HG03432 (cell line): Measurements from ENCODE around the gene ANKIB1.
"Not testable (repeated sequence)": the region's sequence is repeated elsewhere in the genome, so short reads cannot be mapped to it uniquely, and the experiment has no call there.

Experiments
- ATAC-seq: cut with Tn5 transposase; IDR thresholded peaks from one replicate; pipeline ENCODE4 v1.9.1; 2021; ENCODE audit warnings: mild to moderate bottlenecking, moderate library complexity; ENCODE audit not compliant: unreplicated experiment

The ANKIB1 gene

DNA sequence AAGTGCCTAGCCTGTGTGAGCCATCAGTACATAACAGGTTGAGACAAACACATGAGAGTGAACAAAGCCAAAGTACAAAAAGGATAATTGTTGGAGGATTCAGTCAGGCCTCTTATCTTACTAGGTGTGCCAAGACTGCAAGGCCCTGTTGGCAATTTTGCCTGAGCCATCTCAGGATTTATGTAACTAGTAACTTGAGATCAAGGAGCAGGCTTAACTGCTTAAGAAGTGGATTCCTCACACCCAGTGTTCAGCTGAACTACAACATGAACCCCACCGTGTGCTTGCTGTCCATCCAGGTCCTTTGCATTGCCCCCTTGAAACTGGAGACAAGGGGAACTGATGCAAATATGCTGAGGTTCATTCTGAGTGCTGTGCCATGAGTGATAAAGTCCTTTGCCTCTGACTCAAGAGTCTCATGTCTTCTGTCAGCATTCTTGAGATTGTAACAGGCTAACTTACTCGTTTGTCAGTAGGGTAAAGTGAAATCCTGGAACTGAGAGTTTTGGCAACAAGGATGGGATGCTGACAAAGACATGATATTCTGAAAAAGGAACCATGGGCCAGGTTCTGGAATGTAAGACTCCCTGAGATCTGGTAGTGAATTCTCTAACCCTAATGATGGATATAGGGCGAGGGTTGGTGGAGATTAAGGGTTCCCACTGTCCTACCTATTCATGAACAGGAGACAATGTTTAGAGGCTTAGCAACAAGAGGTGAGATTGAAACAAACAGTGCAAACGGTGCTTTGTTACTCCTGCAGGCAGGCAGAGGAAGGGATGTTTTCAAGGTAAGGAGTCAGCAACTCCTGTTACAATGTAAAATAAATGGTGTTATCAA is 157.4 kb downstream of the ANKIB1 start:
- ATAC-seq: no peak

DNA sequence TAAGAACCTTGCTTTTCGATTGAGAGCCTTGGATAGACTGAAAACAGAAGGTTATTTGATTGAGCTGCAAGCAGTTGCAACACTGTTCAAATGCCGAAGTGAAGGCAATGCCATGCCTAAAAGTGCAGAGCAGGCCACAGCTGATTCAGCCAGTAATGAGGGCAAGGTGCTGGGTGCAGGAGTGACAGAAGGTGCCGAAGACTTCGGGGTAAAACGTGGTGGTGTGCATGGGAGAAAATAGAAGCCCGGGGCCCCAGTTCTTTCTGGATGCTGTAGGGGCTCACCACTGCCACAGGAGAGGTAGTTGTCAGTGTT is 157.9 kb downstream of the ANKIB1 start:
- ATAC-seq: no peak

DNA sequence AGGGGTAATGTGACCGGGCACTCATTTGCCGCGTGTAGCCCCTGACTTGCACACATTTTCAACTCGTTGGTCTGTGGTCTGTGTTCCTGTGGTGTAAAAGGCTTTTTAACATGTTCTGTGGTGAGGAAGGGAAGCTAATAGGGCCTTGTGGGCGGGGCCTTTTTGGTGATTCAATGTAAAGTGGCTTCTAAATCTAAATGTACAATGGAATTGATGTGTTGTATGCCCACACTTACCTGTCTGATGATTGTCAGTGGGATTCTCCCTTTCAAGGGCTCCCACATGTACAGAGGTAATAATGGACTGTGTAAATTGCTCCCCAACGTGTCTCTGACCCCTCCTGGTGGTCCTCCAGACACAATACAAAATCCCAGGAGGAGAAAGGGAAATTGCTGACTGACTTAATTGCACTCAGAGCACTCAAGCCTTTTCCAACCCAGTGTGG is 158.4 kb downstream of the ANKIB1 start:
- ATAC-seq: no peak

DNA sequence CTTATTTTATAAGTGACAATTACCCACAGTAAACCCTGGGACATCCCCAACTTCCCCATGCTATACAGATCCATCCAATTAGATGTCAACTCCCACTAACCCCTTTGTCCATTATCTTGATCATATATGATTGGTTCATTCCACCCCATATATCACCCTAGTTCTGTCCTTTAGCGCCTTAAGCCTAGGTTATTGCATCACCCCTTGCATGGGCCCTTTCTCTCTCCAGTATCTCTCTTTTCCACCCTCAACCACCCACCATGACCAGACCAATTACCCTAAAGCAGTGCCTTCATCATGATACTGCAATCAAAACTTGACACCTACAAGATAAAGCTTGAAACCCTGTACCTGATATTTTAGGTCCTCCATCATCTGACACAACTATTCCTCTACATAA is 163.6 kb downstream of the ANKIB1 start:
- no peak for ATAC-seq

DNA sequence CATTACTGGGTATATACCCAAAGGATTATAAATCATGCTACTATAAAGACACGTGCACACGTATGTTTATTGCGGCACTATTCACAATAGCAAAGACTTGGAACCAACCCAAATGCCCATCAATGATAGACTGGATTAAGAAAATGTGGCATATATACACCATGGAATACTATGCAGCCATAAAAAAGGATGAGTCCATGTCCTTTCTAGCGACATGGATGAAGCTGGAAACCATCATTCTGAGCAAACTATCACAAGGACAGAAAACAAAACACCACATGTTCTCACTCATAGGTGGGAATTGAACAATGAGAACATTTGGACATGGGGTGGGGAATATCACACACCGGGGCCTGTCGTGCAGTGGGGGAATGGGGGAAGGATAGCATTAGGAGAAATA is 164.4 kb downstream of the ANKIB1 start:
- ATAC-seq: not testable (repeated sequence)

DNA sequence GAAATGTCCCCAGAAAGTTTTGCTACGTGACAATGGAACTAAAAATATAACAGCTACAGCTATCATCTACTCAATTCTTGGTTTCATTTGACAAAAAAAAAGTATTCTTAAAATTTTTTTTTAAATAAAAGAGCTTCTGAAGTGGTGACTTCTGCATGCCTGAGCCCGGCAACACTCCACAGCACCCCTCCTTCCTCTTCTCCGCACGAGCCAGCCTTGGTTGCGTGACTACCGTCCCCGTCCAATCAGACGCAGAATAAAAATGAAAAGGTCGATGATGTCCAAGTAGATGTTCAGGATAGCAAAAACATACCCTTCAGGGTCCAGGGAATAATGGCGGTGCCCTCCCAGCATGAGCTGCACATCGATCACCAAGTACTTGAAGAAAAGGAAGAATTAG is 167.0 kb downstream of the ANKIB1 start:
- ATAC-seq: no peak

DNA sequence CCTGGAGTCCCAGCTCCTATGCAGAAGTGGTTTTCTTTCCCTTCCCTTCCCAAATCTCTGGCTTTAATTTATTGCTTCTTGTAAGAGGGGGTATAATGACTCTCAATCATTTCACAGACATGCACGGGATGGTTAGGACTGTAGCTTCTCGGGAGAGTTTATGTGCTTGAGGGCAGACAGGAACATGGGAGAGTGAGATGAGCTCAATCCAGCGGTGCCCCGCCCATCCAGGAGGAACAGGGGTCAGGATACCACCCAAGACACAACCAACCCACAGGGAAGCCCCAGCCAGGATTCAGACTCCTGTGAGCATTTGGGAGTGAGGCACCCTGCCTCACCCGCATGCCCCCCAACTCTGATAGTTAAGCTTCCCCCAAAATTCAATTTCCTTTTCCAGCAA is 167.8 kb downstream of the ANKIB1 start:
- no peak for ATAC-seq

DNA sequence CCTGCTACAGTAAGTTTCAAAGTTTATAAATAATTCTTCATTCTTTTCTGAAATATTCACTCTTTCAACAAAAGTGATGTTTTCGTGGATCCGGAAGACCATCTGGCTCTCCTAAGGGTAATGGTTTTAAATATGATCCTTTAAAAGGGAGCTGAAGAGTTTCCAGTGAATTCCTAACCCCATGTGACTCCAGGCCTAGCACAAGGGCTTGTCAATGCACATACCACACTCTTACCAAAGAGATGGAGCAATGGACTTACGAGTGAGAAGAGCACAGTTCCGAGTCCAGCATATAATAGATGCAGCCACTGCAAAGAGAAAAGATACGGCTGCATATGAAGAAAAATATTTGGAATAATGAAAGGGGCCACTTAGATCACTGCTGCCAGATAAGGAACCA is 169.5 kb downstream of the ANKIB1 start:
- ATAC-seq: no peak

DNA sequence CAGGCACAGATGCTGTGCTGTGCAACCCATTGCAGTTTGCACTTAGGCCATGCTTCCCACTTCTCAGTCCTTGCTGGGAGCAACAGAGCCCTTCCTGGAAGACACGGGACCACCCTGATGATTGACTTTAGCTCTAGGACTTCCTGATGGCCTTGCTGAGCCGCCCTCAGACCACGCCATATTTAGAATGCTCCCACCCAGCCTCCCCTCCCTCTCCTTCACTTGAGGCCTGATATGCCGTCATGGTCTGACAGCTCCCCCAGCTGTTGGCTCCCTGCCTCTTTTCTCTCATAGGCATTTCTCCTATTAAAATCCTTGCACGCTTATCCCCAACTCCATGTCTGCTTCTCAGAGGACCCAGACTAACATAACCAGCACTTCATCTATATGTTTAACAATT is 172.1 kb downstream of the ANKIB1 start:
- no peak for ATAC-seq

DNA sequence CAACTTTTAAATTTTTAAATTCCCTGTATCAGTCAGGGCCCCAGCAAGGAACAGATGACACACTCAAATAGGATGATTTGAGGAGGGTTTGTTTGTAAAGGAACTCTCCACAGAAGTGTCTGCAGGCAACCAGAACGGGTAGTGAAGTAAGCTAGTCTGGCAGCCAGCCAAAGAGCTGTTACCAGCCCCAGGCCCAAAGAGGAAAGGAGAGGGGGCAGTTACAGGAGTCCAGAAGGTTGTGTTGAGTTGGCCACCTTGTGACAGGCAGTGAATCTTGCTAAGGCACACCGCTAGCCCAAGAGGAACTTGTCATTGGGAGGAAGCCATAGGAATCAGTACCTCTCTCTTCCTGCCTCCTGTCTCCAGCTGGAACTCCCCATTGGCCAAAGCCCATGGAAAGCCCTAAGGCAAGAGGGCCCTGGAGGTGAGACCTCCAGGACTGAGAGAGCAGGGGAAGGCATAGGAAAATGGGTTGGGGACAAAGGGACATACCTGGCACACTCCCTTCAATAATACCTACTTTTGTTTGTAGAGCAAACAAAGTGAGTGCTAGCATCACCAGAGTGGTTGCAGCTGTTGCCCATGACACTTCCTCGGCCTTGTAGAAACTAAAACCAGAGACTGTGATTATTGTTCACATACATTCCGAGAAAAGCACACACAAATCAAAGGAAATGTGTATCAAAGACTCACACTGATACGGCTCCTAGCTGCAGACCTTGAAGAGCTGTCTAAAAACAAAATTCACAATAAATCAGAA is 176.1 kb downstream of the ANKIB1 start:
- ATAC-seq: no peak

DNA sequence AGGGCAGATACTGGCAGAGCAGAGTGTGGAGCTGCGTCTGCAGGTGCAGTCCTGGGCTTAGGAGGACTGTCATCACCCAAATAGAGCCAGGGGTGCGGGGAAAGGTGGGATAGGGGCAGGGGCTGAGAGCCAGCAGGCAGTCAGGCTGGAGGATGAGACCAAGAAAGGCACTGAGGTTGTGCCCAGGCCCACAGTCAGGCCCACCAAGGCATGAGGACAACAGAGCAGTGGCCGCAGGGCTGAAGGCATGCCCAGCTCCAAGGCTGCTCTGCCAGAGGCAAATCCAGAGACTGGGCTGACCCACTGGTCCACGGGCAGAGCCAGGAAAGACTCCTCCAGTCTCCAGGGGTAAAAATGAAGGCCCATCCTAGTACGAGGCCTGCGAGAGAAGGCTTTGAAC is 177.2 kb downstream of the ANKIB1 start:
- no peak for ATAC-seq

DNA sequence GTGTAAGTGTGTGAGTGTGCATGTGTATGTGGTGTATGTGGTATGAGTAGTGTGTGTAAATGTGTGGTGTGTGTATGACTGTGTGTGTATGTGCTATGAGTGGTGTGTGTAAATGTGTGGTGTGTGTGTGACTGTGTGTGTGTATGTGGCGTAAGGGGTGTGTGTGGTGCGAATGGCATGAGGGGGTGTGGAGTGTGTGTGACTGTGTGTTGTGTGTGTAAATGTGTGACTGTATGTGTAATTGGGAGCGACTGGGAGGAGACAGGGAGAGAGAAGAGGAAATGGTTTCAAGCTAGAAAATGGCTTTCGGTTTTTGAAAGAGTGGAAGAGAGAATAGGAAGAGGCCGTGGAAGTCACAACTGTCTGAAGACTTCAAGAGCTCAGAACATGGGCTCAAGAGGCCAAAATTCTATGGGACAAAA is 177.9 kb downstream of the ANKIB1 start:
- ATAC-seq: no peak

DNA sequence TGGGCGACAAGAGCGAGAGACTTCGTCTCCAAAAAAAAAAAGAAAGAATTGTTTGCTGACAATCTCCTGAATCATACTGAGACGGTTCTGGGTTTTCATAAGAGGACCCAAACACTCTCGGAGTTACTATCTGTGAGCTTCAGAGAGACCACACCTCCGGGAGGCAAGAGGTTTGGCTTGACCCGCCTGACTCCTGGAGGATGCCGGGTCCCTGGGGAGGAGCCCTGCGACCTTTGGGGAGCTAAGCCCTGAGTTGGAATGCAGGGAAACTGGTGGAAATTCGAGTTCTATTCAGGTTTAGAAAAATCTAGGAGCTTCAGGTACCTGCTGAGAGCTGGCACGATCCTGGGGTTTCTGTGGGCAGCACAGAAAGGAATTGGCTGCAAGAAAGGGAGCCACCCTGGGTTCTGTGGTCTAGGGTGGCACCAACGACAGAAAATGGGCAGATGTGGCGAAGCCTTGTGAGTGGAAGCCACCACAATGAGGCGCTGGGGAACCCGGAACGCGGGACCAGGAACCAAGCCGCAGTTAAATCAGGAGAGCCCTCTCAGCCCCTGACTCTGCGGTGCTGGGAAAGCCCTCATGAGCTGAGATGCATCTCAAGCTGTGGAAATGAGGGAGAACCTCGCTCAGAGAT is 179.7 kb downstream of the ANKIB1 start:
- no peak for ATAC-seq

DNA sequence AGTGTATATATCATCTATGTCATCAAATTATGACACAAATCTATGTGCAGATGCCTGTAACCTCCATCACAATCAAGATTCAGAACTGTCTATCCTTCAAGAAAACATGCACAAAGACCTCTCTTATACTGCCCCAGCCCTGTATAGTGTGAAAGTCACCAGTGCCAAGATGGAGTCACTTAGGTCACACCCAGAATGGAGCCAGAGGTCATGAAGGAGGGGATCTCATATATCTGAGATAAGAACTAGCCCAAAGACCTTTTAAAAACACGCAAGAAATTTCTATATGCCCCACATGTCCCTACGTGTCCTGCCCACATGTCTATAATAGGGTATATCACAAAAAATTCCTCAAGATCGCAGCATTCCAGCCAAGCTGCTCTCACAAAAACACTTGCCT is 181.4 kb downstream of the ANKIB1 start:
- ATAC-seq: no peak

DNA sequence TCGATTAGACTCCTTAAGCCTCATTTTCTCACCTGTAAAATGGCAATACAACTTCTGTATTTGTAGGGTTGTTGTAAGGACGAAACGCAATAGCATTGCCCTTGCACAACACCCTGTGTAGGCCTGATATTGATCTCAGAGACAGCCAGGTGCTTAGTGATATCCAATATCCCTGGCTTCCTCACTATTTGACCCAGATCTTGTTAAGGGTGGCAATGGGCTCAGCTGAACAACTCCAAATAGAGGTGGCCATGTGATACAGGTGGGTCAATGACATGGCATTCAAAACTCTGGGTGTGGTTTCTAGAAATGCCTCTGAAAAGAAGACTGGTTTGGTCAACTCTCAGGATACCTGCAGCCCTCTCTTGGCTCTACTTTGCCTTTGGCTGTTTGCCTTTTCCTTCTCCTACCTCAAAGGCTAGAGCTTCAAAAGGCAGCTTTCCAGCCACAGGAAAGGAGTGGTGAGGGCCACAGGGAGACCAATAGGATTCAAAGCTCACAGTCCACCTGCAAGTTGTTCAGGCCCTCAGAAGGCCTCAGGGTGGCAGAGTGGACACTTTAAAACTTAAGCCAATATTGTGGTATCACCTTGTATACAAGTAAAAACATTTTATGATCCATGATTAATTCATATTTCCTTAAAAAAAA is 186.6 kb downstream of the ANKIB1 start:
- ATAC-seq: no peak

DNA sequence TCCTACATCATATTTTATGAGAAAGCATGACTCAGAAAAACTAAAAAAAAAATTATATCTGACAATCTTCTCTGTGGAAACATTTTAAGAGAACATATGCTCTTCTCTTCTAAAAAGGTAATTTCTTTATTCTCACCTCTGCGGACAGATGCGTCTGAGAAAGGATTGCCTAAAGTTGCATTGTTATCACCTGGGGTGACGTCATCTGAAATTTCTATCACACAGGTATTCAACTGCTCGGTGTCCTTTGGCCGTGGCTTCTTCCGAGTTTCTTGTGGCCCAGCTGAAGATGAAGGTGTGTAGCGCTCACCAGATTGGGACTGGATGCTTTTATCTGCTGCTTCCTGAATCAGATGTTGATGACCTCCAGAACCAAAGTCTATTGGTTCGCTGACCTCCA is 187.2 kb downstream of the ANKIB1 start:
- ATAC-seq: no peak

DNA sequence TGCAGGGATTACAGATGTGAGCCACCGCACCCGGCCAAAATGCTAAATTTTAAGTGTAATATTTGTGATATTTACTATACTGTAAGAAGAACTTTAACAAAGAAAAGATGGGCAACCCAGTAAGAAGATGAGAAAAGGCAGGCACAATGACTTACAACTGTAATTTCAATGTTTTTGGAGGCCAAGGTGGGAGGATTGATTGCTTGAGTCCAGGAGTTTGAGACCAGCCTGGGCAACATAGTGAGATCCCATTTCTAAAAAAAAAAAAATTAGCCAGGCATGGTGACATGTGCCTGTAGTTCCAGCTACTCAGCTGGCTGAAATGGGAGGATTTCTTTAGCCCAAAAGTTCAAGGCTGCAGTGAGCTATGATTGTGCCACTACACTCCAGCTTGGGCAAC is 189.8 kb downstream of the ANKIB1 start:
- no peak for ATAC-seq

DNA sequence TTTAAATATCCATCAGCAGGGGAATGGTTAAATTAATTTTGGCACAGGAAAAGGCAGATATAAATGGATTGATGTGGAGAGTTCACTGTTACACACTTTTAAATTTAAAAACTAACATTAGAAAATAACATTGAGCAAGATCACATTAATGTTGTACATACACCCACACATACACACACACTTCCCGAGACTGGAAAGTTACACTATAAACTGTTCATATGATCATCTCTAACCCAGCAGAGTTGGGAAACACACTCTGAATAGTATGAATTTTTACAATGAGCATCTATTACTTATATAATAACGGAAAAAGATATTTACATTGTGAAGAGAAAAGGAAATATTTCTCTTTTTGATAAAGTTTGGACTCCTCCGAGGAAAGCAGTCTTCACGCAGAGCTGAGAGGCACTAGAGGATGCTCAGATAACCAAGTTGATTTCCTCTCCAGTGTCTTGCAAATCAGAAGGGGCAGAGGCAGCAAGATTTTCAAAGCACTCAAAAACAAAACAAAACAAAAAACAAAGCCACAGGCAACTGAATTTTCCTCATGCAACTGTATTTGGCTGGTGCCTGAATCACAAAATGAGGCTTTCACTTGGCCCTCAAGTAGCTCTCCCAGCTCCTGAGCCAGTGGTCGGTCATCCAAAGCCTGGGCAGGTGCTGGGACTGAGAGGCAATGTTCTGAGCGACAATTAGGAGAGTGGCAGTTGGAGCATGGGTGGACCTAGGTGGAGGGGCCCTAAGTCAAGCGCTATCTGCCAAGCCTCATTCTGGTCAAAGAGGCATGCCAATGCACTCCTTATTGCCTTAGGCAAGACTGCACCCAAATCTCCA is 191.1 kb downstream of the ANKIB1 start:
- ATAC-seq: no peak

DNA sequence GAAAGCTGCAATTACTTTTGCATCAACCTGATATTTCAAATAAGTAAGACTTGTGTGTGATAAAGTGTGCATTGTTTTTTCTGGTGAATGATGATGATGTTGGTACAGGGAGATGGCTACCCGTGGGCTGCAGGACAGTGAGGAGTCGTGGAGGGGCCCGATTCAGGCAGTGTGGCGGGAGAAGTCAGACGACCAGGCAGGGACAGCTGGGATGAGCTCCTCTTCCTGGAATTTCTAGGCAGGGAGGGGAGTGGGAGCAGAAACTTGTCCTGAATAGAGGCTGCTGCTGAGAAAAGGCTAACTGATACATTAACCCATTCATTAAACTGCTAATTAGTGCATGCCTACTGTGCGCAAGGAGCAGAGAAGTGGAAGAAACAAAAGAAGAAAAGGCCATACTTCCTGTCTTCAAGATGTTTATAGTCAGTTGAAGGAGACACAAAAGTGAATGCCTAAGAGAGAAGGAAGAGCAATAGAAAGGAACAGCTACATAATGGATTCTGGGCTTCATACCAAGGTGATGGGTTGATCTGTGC is 192.2 kb downstream of the ANKIB1 start:
- no peak for ATAC-seq

DNA sequence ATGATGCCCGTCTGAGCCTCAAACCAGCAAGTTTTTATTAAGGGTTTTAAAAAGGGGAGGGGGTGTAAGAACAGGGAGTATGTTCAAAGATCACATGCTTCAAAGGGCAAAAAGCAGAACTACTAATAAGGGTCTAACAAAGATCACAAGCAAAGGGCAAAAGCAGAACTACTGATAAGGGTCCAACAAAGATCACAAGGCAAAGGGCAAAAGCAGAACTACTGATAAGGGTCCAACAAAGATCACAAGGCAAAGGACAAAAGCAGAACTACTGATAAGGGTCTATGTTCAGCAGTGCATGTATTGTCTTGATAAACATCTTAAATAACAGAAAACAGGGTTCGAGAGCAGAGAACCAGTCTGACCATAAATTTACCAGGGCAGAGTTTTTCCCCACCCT is 196.9 kb downstream of the ANKIB1 start:
- not testable (repeated sequence) for ATAC-seq
